ENCODE measurements around the gene SMIM35.

- TF ChIP-seq ZC3H10 (CRISPR knock-in tag; IDR thresholded peaks at IDR 0.05) (no peak), RARB (CRISPR knock-in tag; IDR thresholded peaks at IDR 0.05) (no peak), TCF4 (CRISPR knock-in tag; IDR thresholded peaks at IDR 0.05; ENCODE audit: borderline replicate concordance) (no peak), ISL1 (CRISPR knock-in tag; IDR thresholded peaks at IDR 0.05) (no peak), ARNTL (CRISPR knock-in tag; IDR thresholded peaks at IDR 0.05; ENCODE audit: borderline replicate concordance, low read depth) (no peak), PATZ1 (CRISPR knock-in tag; IDR thresholded peaks at IDR 0.05; ENCODE audit: borderline replicate concordance) (no peak), ZNF70 (CRISPR knock-in tag; IDR thresholded peaks at IDR 0.05) (no peak), ZFP30 (CRISPR knock-in tag; IDR thresholded peaks at IDR 0.05) (no peak), ESRRG (CRISPR knock-in tag; IDR thresholded peaks at IDR 0.05) (no peak)
Observed at GRCh38 chr11:118102721-118103261, 16.0 kb upstream of the SMIM35 start.

Measured in SK-N-SH treated with all-trans-retinoic acid at 6 μM for 48 hours (cell line).